Transverse colon (tissue), 4 donors: ENCODE measurements around the gene SEMA4G. TPM values are rescaled to one million over a fixed set of nuclear protein-coding genes. Genes with fewer than 3 reads are reported as not detected.

Experiments used
- DNase-seq: peaks from one replicate; pipeline ENCODE4 v3.0.0-alpha.2; 2019
- H3K27ac ChIP-seq, 4 donors: fragments of 200-600 bp; sonication (generic); 2 replicates each; pipeline ENCODE4 v1.5.1; 2016 to 2018; ENCODE audit warnings: inconsistent platforms in 4 of 4
- H3K27me3 ChIP-seq: fragments of 200-600 bp; sonication (generic); 2 replicates; pipeline ENCODE4 v1.5.1; 2017; ENCODE audit warnings: inconsistent platforms
- H3K36me3 ChIP-seq, 4 donors: fragments of 200-600 bp; sonication (generic); 2 replicates each; pipeline ENCODE4 v1.5.1; 2017 to 2019; ENCODE audit warnings: inconsistent platforms in 4 of 4
- H3K4me1 ChIP-seq, 4 donors: fragments of 200-600 bp; sonication (generic); 2 replicates each; pipeline ENCODE4 v1.5.1; 2017 to 2020; ENCODE audit warnings: inconsistent platforms in 4 of 4
- H3K4me3 ChIP-seq, 4 donors: fragments of 200-600 bp; sonication (generic); 1 replicate in 1 of 4; 2 replicates in 3 of 4; pipeline versions ENCODE4 v1.5.1 to v1.6.1; 2017 to 2019; ENCODE audit warnings: inconsistent platforms in 4 of 4
- H3K9me3 ChIP-seq, 2 donors: fragments of 200-600 bp; sonication (generic); 2 replicates each; pipeline ENCODE4 v1.5.1; 2017 to 2019; ENCODE audit warnings: inconsistent platforms in 2 of 2
- EP300 ChIP-seq: sonication (generic); formaldehyde crosslinking; IDR thresholded peaks from one replicate; pipeline ENCODE4 v1.6.1; 2017; ENCODE audit warnings: antibody characterized with exemption, low read depth
- POLR2A ChIP-seq: fragments of 450-650 bp; IDR thresholded peaks from one replicate; pipeline ENCODE4 v1.6.1; 2016; ENCODE audit warnings: antibody characterized with exemption, mild to moderate bottlenecking, moderate library complexity
- POLR2AphosphoS5 ChIP-seq, 3 donors: sonication (generic); formaldehyde crosslinking; IDR thresholded peaks; one replicate each; pipeline ENCODE4 v1.6.1; 2016; ENCODE audit warnings: antibody characterized with exemption in 3 of 3
- WGBS, 2 donors: methylation state at CpG; one replicate each; pipeline ENCODE4 v1.1.5; 2018; ENCODE audit warnings: low coverage in 1 of 2; 5-methylcytosine and 5-hydroxymethylcytosine counted together
- in situ Hi-C, 4 donors: fragments of 200-750 bp; cut with MboI; loops; one replicate each; pipeline versions ENCODE4 v1.15.0 to v1.15.1; 2017; ENCODE audit warnings: low sequenced_read_pairs in 3 of 4, low pct_ligation_motif_present in 1 of 4, low pct_unique_long_range_greater_than_20kb in 1 of 4
- intact Hi-C: fragments of 100-400 bp; cut with DNase I; formaldehyde crosslinking; loops from one replicate; pipeline ENCODE4 v1.15.1; 2023; ENCODE audit warnings: low total_unique reads
- total RNA-seq, 4 donors: library from RNA; depleted of rRNA; stranded (reverse); fragments of >200 nt; gene quantifications; one replicate each; pipeline ENCODE4 v1.1.0, GENCODE V29; 2016
- TF ChIP-seq, protein P1 (sequence below), 5 experiments: fragments of 200-600 bp in 3 of 5; fragments of 450-650 bp in 2 of 5; sonication (generic) in 3 of 5; IDR thresholded peaks; 1 replicate in 2 of 5; 2 replicates in 3 of 5; pipeline ENCODE4 v1.5.1; 2016 to 2017; ENCODE audit warnings: antibody characterized with exemption in 5 of 5, inconsistent platforms in 3 of 5, mild to moderate bottlenecking in 2 of 5, moderate library complexity in 1 of 5

The SEMA4G gene
- total RNA-seq, 4 donors from 2014 or later, result 94.0 to 221 (median 121) TPM

DNA sequence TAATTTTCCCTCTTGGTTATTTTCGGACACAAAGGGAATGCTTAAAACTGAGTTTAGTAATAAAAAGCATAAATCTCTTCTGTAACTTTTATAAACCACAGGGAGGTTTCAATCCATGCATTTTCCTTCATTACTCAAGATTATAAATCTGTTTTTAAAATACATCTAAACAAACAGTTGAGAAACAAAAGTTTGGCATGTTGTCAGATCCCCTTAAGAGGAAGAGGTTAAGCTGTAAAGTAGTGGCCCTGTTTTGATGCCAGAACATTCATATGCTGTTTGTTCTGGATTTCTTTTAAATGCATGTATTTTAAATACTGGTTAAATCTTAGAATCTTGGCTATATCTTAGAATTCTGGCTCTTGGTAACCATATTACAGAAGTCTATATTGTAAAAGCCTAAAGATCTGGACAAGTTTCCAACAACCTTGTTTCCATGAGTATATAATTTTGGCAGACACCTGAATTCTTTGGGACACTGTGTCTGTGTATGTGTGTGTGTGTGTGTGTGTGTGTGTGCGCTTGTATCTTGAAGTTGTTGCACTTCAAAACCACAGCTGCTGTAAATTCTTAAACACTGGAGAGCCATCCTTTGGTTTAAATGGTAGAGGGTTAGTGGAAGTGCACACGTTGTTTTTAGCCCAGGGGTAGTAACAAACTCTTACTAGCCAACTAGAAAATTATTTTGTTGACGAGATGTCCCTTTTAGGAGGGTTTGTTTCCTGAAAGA, 6.8 kb upstream of the SEMA4G start:
- peaks cover 0 to 46% (median 20%) of the 10 kb centered on the region in 4 donors for H3K36me3 ChIP-seq
- TF ChIP-seq POLR2AphosphoS5 (IDR thresholded peaks at IDR 0.05), result no peak
- no peak for TF ChIP-seq POLR2A
- TF ChIP-seq EP300, result no peak
- TF ChIP-seq, protein P1, sequence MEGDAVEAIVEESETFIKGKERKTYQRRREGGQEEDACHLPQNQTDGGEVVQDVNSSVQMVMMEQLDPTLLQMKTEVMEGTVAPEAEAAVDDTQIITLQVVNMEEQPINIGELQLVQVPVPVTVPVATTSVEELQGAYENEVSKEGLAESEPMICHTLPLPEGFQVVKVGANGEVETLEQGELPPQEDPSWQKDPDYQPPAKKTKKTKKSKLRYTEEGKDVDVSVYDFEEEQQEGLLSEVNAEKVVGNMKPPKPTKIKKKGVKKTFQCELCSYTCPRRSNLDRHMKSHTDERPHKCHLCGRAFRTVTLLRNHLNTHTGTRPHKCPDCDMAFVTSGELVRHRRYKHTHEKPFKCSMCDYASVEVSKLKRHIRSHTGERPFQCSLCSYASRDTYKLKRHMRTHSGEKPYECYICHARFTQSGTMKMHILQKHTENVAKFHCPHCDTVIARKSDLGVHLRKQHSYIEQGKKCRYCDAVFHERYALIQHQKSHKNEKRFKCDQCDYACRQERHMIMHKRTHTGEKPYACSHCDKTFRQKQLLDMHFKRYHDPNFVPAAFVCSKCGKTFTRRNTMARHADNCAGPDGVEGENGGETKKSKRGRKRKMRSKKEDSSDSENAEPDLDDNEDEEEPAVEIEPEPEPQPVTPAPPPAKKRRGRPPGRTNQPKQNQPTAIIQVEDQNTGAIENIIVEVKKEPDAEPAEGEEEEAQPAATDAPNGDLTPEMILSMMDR (IDR thresholded peaks at IDR 0.05), result no peak
- H3K27me3 ChIP-seq, result no peaks in the 10 kb centered on the region
- peaks cover 0 to 13% (median 4%) of the 10 kb centered on the region in 4 donors for H3K4me1 ChIP-seq
- no peak for DNase-seq
- WGBS, 2 donors, result 68 to 74% methylated on average over 4 of the region's 4 CpGs
- no peak overlapping the region for H3K27ac ChIP-seq
- no peaks in the 10 kb centered on the region for H3K9me3 ChIP-seq
- in situ Hi-C loops, result no loop called here
- intact Hi-C loops, result loop anchor here (10.0 kb wide), 1 partner anchor 52 kb away; no protein-coding TSS in a partner anchor
- no peak overlapping the region for H3K4me3 ChIP-seq

DNA sequence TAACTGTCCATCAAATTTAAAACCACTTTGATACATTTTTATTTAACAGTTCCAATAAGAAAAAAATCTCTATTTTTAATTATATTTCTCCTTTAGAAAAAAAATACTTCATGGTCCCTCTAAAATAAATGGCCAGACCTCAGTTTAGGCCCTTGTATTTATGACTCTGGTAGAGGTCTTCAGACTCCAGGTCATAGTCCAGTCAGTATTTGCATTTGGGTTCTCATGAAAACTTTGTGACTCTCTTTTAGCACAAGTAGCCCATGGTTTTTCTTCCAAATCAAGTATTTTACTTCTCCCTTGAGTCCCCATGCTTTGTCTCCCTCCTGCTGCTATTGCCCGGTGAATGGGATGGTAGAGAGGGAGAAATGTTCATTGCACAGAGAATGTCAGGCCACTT, 5.5 kb upstream of the SEMA4G start:
- Histone ChIP-seq H3K27ac (no peak overlapping the region), H3K27me3 (no peaks in the 10 kb centered on the region), H3K4me3 (no peak overlapping the region), H3K4me1 (peaks cover 5 to 20% (median 14%) of the 10 kb centered on the region in 4 donors), H3K36me3 (peaks cover 0 to 36% (median 15%) of the 10 kb centered on the region in 4 donors), H3K9me3 (no peaks in the 10 kb centered on the region)
- 100% methylated on average over 1 of the region's 1 CpG for WGBS, 2 donors
- intact Hi-C loops, result loop anchor here (10.0 kb wide), 1 partner anchor 51 kb away; no protein-coding TSS in a partner anchor
- DNase-seq, result no peak
- TF ChIP-seq, protein P1 (IDR thresholded peaks at IDR 0.05), result no peak
- TF ChIP-seq POLR2A (no peak), POLR2AphosphoS5 (IDR thresholded peaks at IDR 0.05) (no peak), EP300 (no peak)
- in situ Hi-C loops, result no loop called here

DNA sequence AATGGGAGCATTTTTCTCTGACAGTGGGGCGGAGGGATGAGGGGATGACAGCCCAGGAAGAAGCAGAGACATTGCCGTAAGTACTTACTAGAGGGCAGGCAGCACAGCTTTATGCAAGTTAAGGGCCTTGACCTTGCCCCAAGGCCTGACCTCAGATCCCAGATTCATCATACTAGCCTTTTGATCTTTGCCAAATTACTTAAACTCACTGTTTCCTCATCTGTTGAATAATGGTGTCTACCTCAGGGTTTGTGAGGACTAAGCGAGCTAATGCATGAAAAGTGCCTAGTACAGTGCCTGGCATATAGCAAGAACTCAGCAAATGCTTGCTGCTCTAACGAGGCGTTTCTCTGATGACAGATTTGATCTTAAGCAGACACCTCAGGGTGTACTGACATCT, 3.5 kb upstream of the SEMA4G start:
- WGBS, 2 donors, result 70 to 94% methylated on average over 4 to 5 of the region's 5 CpGs
- TF ChIP-seq, protein P1 (IDR thresholded peaks at IDR 0.05), result no peak
- DNase-seq, result no peak
- Histone ChIP-seq H3K27ac (no peak overlapping the region), H3K9me3 (no peaks in the 10 kb centered on the region), H3K27me3 (no peaks in the 10 kb centered on the region), H3K4me3 (no peak overlapping the region), H3K4me1 (peaks cover 8 to 30% (median 16%) of the 10 kb centered on the region in 4 donors), H3K36me3 (peaks cover 0 to 21% (median 5%) of the 10 kb centered on the region in 4 donors)
- intact Hi-C loops, result loop anchor here (1.0 to 10.0 kb wide), 2 partner anchors 27 to 49 kb away; no protein-coding TSS in a partner anchor
- in situ Hi-C loops, result no loop called here

DNA sequence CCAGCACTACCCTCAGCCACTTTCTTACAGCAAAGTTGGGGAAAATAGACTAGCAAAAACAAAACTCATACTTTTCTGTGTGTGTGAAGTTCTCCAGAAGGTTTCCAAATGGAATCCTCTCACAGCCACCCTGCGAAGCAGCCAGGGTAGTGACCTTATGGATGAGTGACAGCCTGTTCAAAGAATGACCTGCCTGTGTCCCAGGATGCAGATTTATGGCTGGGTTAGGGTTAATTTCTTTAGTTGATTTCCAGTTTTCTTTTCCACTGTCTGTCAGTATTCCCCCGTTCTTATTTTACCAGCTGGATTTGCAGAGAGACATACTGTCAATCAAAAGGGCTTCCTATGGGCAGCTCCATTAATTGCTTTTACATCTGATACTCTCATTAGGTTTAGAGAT, 2.4 kb upstream of the SEMA4G start:
- peaks cover 8 to 36% (median 20%) of the 10 kb centered on the region in 4 donors for H3K4me1 ChIP-seq
- in situ Hi-C loops, result no loop called here
- intact Hi-C loops, result loop anchor here (10.0 kb wide), 1 partner anchor 48 kb away; no protein-coding TSS in a partner anchor
- H3K9me3 ChIP-seq, result no peaks in the 10 kb centered on the region
- 60 to 73% methylated on average over 2 of the region's 2 CpGs for WGBS, 2 donors
- H3K27me3 ChIP-seq, result no peaks in the 10 kb centered on the region
- no peak overlapping the region for H3K4me3 ChIP-seq
- TF ChIP-seq, protein P1 (IDR thresholded peaks at IDR 0.05), result no peak
- DNase-seq, result no peak
- H3K27ac ChIP-seq, result peak overlapping the region in 3 of 4 donors; percentile 81 to 91 (median 90)
- H3K36me3 ChIP-seq, result peaks cover 0 to 15% (median under 1%) of the 10 kb centered on the region in 4 donors
